ENCODE measurements around the gene PITPNM3. TPM values are rescaled to one million over a fixed set of nuclear protein-coding genes. Genes with fewer than 3 reads are reported as not detected.

The PITPNM3 gene
- polyA plus RNA-seq, 3 donors = 0.29 TPM; not detected in 2

GRCh38 chr17:6577686-6578263, 21.4 kb upstream of the PITPNM3 start:
- Histone ChIP-seq H3K79me2 (ENCODE audit: insufficient read depth, low read length) (no peaks in the 10 kb centered on the region), H3K9ac (ENCODE audit: insufficient read depth, low read length, poor library complexity, severe bottlenecking) (no peak overlapping the region), H4K20me1 (ENCODE audit: insufficient read depth, low read length) (no peaks in the 10 kb centered on the region), H3K27ac (ENCODE audit: low read depth in 1 of 2, low read length in 2 of 2) (no peak overlapping the region), H3K4me2 (replicated peaks; ENCODE audit: extremely low read depth, low read length, poor library complexity, severe bottlenecking) (no peak overlapping the region), H3K4me1 (ENCODE audit: control insufficient read depth in 1 of 2, insufficient read depth in 2 of 2, low read length in 2 of 2) (peaks cover 25 to 29% of the 10 kb centered on the region in 2 donors), H3K36me3 (replicated peaks in 1 of 2; ENCODE audit: control insufficient read depth in 1 of 2, insufficient read depth in 2 of 2, low read length in 2 of 2) (peaks cover 12 to 41% of the 10 kb centered on the region in 2 donors), H2AFZ (ENCODE audit: insufficient read depth, low read depth, low read length, poor library complexity, severe bottlenecking) (no peak overlapping the region), H3K4me3 (replicated peaks in 1 of 3; ENCODE audit: low read depth in 2 of 3, low read length in 3 of 3) (no peak overlapping the region), H3K9me3 (replicated peaks in 1 of 2; ENCODE audit: control insufficient read depth in 1 of 2, insufficient read depth in 1 of 2, low read length in 2 of 2) (peaks cover 0 to 5% of the 10 kb centered on the region in 2 donors), H3K27me3 (ENCODE audit: control insufficient read depth in 2 of 2, insufficient read depth in 2 of 2, low read length in 2 of 2) (no peaks in the 10 kb centered on the region)
- intact Hi-C loops (cut with micrococcal nuclease) = no loop called here
- H3K9me3 Mint-ChIP-seq = peaks cover 0 to 3% (median 0%) of the 10 kb centered on the region in 7 donors
- H3K4me1 Mint-ChIP-seq = peaks cover 26% of the 10 kb centered on the region
- no peak for TF ChIP-seq CTCF (IDR thresholded peaks at IDR 0.05)
- WGBS (ENCODE audit: insufficient coverage) = 100% methylated on average over 1 of the region's 7 CpGs
- DNase-seq = no peak
- no peak overlapping the region for H3K4me3 Mint-ChIP-seq
- H3K27ac Mint-ChIP-seq = peak overlapping the region in 1 of 7 donors; percentile 58
- H3K36me3 Mint-ChIP-seq = peaks cover 48 to 54% of the 10 kb centered on the region in 2 donors
- peaks cover 0 to 5% (median 1%) of the 10 kb centered on the region in 3 donors for H3K27me3 Mint-ChIP-seq (ENCODE audit: low read depth in 3 of 3)

- DNase-seq = no peak
- peaks cover 0 to 3% (median 0%) of the 10 kb centered on the region in 7 donors for H3K9me3 Mint-ChIP-seq
- H4K20me1 ChIP-seq (ENCODE audit: insufficient read depth, low read length) = no peaks in the 10 kb centered on the region
- H3K4me3 Mint-ChIP-seq = peak overlapping the region in 1 of 2 donors; percentile 53
- peak overlapping the region in 1 of 2 donors; percentile 34 for H3K27ac ChIP-seq (ENCODE audit: low read depth in 1 of 2, low read length in 2 of 2)
- no peak overlapping the region for H3K4me2 ChIP-seq (replicated peaks; ENCODE audit: extremely low read depth, low read length, poor library complexity, severe bottlenecking)
- no peaks in the 10 kb centered on the region for H3K27me3 ChIP-seq (ENCODE audit: control insufficient read depth in 2 of 2, insufficient read depth in 2 of 2, low read length in 2 of 2)
- peaks cover 26% of the 10 kb centered on the region for H3K4me1 Mint-ChIP-seq
- peaks cover 0 to 5% (median 1%) of the 10 kb centered on the region in 3 donors for H3K27me3 Mint-ChIP-seq (ENCODE audit: low read depth in 3 of 3)
- peaks cover 0 to 5% of the 10 kb centered on the region in 2 donors for H3K9me3 ChIP-seq (replicated peaks in 1 of 2; ENCODE audit: control insufficient read depth in 1 of 2, insufficient read depth in 1 of 2, low read length in 2 of 2)
- H3K36me3 ChIP-seq (replicated peaks in 1 of 2; ENCODE audit: control insufficient read depth in 1 of 2, insufficient read depth in 2 of 2, low read length in 2 of 2) = peaks cover 12 to 27% of the 10 kb centered on the region in 2 donors
- peaks cover 25 to 29% of the 10 kb centered on the region in 2 donors for H3K4me1 ChIP-seq (ENCODE audit: control insufficient read depth in 1 of 2, insufficient read depth in 2 of 2, low read length in 2 of 2)
- 98% methylated on average over 7 of the region's 7 CpGs for WGBS (ENCODE audit: insufficient coverage)
- H3K79me2 ChIP-seq (ENCODE audit: insufficient read depth, low read length) = no peaks in the 10 kb centered on the region
- H3K9ac ChIP-seq (ENCODE audit: insufficient read depth, low read length, poor library complexity, severe bottlenecking) = no peak overlapping the region
- peak overlapping the region; percentile 11 to 93 (median 67) for H3K27ac Mint-ChIP-seq
- H3K4me3 ChIP-seq (replicated peaks in 1 of 3; ENCODE audit: low read depth in 2 of 3, low read length in 3 of 3) = no peak overlapping the region
- H2AFZ ChIP-seq (ENCODE audit: insufficient read depth, low read depth, low read length, poor library complexity, severe bottlenecking) = no peak overlapping the region
- H3K36me3 Mint-ChIP-seq = peaks cover 37 to 43% of the 10 kb centered on the region in 2 donors
- TF ChIP-seq CTCF (IDR thresholded peaks at IDR 0.05) = no peak
- intact Hi-C loops (cut with micrococcal nuclease) = no loop called here
These were observed 19.9 kb upstream of the PITPNM3 start for GRCh38 chr17:6576038-6576785.
